NCI-H146 treated with DMSO at 0.1 percent for 48 hours (cell line): ENCODE measurements around the gene CACNA1C.

Experiments used
- DNase-seq: peaks from one replicate; lab custom pipeline; 2025; ENCODE audit not compliant: unreplicated experiment; lab: John Stamatoyannopoulos, UW

CACNA1C gene

GRCh38 chr12:2034633-2035430 lies 18.0 kb upstream of the CACNA1C start:
- peak; percentile 51 for DNase-seq

- DNase-seq, result no peak
Measured at GRCh38 chr12:2035431-2036055, 17.2 kb upstream of the CACNA1C start.

DNA sequence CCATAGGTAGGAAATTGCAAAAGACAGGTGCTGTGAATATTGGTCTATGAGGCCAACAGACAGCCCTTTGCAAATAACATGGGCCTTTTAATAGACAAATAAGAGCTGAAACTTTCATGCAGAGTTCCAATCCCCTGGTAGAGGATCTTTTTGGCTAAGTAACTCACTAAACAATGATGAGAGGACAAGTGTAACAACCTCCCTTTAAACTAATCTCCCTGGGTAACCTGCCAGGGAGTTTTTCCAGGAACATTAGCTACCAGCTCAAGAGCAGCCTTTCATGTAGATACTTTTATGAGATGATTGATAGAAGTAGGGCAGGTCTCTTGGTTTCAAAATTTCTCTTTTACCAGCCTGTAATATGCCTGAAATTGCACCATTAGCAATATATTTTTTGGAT lies 13.8 kb upstream of the CACNA1C start:
- DNase-seq, result no peak

DNA sequence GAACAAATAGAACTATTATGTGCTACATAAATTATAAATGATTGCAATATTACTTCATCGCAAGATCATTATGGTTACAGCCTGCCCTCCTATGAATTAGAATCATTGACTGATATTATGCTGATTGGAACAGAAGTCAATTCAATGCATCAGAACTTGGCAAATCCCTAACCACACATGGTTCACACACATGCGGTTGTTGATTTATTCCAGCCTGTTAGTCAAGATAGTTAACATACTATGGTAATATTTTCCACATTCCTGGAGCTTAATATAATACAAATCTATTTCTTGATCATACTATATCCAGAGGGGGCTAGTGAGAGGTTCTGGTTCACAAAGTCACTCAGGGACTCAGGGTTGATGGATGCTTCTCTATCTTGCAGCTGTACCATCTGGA lies 9.7 kb upstream of the CACNA1C start:
- no peak for DNase-seq

- no peak for DNase-seq
Measured at GRCh38 chr12:2044165-2044564, 8.6 kb upstream of the CACNA1C start.

DNA sequence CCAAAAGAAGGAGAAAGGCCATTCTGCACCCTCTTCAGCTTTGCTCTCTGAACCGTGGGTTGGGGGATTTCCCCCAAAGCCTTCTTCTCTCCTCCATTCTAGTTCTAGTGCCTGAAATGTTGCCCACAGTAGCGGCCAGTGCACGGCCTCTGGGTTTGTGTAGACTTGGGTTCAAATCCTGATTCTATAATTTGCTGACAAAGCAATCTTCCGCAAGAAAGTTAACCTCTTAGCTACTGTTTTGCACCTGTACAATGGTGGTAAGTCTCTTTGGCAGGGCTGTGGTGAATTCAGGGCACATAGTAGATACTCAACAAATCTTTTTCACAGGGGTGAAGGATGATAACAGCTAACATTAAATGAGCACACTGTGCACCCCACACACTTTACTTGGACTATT lies 5.8 kb upstream of the CACNA1C start:
- no peak for DNase-seq

GRCh38 chr12:2047752-2048151 lies 5.0 kb upstream of the CACNA1C start:
- no peak for DNase-seq

GRCh38 chr12:2049604-2050540 lies 2.9 kb upstream of the CACNA1C start:
- DNase-seq, result no peak

GRCh38 chr12:2051700-2052621 lies 826 bp upstream of the CACNA1C start:
- DNase-seq, result no peak

GRCh38 chr12:2053691-2054090 lies 904 bp downstream of the CACNA1C start:
- no peak for DNase-seq

- no peak for DNase-seq
Measured at GRCh38 chr12:2054091-2055018, 1.6 kb downstream of the CACNA1C start.

GRCh38 chr12:2057041-2057794 lies 4.4 kb downstream of the CACNA1C start:
- DNase-seq, result no peak

GRCh38 chr12:2057795-2058408 lies 5.1 kb downstream of the CACNA1C start:
- no peak for DNase-seq

DNA sequence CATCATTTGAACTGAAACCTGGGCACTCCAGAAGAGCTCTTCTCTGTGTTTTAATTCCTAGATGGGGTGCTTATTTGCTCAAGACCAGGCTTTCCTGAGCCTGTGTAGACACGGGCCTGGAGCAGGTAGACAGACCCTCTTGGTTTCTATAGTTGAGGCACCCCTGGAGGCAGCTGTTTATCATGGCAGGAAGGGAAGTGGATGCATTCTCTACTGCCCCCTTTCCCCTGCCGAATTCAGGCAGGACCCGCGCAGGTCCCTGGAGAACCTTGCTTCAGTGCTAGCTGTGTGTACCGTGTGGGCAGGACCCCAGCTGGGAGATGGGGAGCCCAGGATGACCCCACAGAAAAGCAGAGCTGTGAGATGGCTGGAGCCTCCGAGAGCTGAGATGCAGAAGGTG lies 6.0 kb downstream of the CACNA1C start:
- DNase-seq, result no peak

- DNase-seq, result no peak
Measured at GRCh38 chr12:2061402-2061801, 8.6 kb downstream of the CACNA1C start.

DNA sequence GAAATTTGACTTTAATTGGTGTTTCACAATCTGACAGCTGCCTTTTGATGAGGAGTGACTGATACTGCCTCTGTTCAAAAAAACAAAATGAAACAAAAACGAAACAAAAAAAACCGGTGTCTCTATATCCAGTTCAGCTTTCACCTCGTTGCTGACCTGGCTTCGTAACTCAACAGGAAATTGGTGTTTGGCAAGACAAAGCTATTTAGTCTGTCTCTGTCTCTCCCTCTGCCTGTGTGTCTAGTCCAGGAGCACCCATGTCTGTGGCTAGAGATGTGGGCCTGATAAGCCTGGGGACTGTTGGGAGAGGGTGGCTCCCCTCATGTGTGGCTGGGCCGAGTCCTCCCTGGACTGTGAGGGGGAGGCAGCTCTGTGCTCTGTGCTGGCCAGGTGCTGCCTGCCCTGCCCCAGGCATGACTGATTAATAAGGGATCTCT lies 11.3 kb downstream of the CACNA1C start:
- DNase-seq, result no peak

- no peak for DNase-seq
Measured at GRCh38 chr12:2068653-2069052, 15.9 kb downstream of the CACNA1C start.

DNA sequence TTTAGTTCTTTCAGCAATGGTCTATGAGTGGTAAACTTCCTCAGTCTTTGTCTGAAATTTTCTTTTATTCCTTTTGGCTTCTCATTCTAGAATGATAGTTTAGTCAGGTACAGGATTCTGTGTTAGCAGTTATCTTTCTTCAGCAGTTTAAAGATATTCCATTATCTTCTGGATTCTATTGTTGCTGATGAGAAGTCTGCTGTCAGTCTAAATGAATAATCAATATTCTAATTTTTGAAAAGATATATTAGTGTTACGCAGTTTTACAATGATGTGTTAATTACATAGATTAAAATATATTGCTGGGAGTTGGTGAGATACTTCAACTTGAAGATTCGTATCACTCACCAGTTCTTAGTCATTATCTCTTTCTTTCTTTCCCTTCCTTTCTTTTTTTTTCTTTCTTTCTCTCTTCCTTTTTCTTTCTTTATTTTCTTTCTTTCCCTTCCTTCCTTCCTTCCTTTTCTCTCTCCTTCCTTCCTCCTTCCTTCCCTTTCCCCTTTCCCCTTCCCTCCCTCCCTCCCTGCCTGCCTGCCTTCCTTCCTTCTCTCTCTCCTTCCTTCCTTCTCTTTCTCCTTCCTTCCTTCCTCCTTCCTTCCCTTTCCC lies 17.8 kb downstream of the CACNA1C start:
- DNase-seq, result no peak
